Ascending aorta (tissue), 2 donors: ENCODE data around the gene BRD7. TPM values are rescaled to one million over a fixed set of nuclear protein-coding genes. Genes with fewer than 3 reads are reported as not detected.

ENCODE experiments used
- DNase-seq, 2 donors: peaks; one replicate each; pipeline ENCODE4 v3.0.0-alpha.2; 2019; ENCODE audit warnings: low spot score in 2 of 2
- H3K27ac ChIP-seq, 2 donors: fragments of 200-600 bp; sonication (generic); one replicate each; pipeline ENCODE4 v1.5.1; 2016 to 2017; ENCODE audit warnings: mild to moderate bottlenecking in 1 of 2
- H3K27me3 ChIP-seq: fragments of 200-600 bp; sonication (generic); one replicate; pipeline ENCODE4 v1.5.1; 2017
- H3K36me3 ChIP-seq, 2 donors: fragments of 200-600 bp; sonication (generic); one replicate each; pipeline ENCODE4 v1.5.1; 2016
- H3K4me1 ChIP-seq, 2 donors: fragments of 200-600 bp; sonication (generic); one replicate each; pipeline ENCODE4 v1.5.1; 2016 to 2017; ENCODE audit warnings: mild to moderate bottlenecking in 1 of 2
- H3K4me3 ChIP-seq, 2 donors: fragments of 200-600 bp; sonication (generic); one replicate each; pipeline ENCODE4 v1.5.1; 2016 to 2017; ENCODE audit warnings: mild to moderate bottlenecking in 1 of 2
- H3K9me3 ChIP-seq, 2 donors: fragments of 200-600 bp; sonication (generic); one replicate each; pipeline ENCODE4 v1.5.1; 2016
- CTCF ChIP-seq, 3 experiments: fragments of 200-600 bp in 2 of 3; fragments of 450-650 bp in 1 of 3; sonication (generic) in 2 of 3; IDR thresholded peaks; one replicate each; pipeline ENCODE4 v1.5.1; 2016 to 2019; ENCODE audit warnings: antibody characterized with exemption in 3 of 3, mild to moderate bottlenecking in 1 of 3, moderate library complexity in 1 of 3
- intact Hi-C: fragments of 100-400 bp; cut with DNase I; formaldehyde crosslinking; loops from one replicate; pipeline ENCODE4 v1.15.1; 2023
- total RNA-seq: library from RNA; depleted of rRNA; stranded (reverse); fragments of >200 nt; gene quantifications from one replicate; pipeline ENCODE4 v1.1.0, GENCODE V29; 2016

The BRD7 gene
- total RNA-seq, 1 donor from 2014 or later: 17.7 TPM

DNA sequence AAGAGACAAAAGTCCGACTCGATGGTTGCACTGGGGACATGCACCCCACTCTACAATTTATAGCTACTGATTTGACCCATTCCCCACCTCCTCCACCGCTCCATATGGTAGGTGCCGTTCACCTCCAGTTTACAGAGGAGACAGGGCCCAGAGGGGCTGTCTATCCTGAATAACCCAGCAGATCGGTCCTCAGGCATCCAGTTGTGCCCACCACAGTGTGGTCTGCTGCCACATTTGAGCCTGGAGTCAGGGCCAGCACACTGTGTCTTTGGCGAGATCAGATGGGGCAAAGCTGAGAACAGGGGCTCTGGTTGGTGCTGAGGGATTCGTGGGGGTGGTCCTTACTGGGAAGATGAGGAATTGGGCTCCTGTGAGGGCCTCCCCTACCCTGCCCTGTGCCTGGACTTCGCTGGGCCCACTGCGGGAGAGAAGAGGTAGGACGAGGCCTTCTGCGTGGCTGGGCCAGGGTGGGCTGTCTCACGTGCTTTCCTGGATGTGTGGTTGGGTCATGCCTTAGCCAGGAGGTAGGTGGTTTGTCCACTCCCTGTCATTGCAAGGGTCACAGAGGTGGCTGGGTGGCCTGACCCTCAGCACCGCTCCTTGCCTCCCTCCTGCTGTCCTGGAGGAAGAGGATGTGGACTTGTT, 99.6 kb downstream of the BRD7 start:
- peaks cover 8 to 18% of the 10 kb centered on the region in 2 donors for H3K4me1 ChIP-seq
- no peak overlapping the region for H3K4me3 ChIP-seq
- no peaks in the 10 kb centered on the region for H3K36me3 ChIP-seq
- DNase-seq: no peak
- no peak overlapping the region for H3K27ac ChIP-seq
- intact Hi-C loops: no loop called here
- no peaks in the 10 kb centered on the region for H3K9me3 ChIP-seq
- TF ChIP-seq CTCF (IDR thresholded peaks at IDR 0.05): no peak
- H3K27me3 ChIP-seq: no peaks in the 10 kb centered on the region

DNA sequence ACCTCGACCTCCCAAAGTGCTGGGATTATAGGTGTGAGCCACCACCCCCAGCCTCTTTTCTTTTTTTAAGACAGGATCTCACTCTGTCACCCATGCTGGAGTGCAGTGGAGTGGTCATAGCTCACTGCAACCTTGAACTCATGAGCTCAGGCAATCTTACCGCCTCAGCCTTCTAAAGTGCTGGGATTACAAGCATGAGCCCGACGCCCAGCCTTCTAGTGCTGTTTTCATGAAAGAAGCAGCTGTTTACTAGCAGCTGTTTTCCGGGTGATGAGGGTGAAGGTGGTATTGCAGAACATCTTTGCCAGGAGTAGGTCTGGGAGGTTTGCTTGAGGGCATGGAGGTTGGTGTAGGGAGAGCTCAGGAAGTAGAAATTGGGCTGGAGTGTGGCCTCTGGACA, 100.4 kb downstream of the BRD7 start:
- no peaks in the 10 kb centered on the region for H3K36me3 ChIP-seq
- H3K27ac ChIP-seq: no peak overlapping the region
- no peak for TF ChIP-seq CTCF (IDR thresholded peaks at IDR 0.05)
- no peaks in the 10 kb centered on the region for H3K27me3 ChIP-seq
- no peak for DNase-seq
- no peaks in the 10 kb centered on the region for H3K9me3 ChIP-seq
- intact Hi-C loops: no loop called here
- peaks cover 8 to 18% of the 10 kb centered on the region in 2 donors for H3K4me1 ChIP-seq
- no peak overlapping the region for H3K4me3 ChIP-seq

DNA sequence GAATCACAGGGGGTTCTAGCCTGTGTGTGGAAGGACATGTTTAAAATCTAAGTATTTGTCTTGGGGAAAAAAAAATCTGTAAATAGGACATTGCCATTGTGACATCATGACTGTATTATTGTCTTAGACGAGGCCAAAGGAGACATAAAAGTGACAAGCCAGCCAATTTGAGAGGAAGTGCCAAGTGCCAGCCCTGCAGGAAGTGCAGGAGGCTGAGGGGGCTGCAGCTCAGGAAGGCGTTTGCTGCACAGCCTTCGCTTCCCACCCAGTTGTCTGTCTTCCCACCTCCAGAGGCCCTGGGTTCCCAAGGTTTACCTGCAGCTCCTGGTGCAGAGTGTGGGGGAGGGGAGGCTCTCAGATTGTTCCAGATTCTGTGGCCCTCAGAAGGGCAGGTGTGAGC, 101.1 kb downstream of the BRD7 start:
- Histone ChIP-seq H3K9me3 (no peaks in the 10 kb centered on the region), H3K36me3 (no peaks in the 10 kb centered on the region), H3K27ac (peak overlapping the region in 1 of 2 donors; percentile 47), H3K4me1 (peaks cover 8 to 18% of the 10 kb centered on the region in 2 donors), H3K4me3 (peak overlapping the region in 1 of 2 donors; percentile 69), H3K27me3 (no peaks in the 10 kb centered on the region)
- no peak for DNase-seq
- intact Hi-C loops: no loop called here
- no peak for TF ChIP-seq CTCF (IDR thresholded peaks at IDR 0.05)

DNA sequence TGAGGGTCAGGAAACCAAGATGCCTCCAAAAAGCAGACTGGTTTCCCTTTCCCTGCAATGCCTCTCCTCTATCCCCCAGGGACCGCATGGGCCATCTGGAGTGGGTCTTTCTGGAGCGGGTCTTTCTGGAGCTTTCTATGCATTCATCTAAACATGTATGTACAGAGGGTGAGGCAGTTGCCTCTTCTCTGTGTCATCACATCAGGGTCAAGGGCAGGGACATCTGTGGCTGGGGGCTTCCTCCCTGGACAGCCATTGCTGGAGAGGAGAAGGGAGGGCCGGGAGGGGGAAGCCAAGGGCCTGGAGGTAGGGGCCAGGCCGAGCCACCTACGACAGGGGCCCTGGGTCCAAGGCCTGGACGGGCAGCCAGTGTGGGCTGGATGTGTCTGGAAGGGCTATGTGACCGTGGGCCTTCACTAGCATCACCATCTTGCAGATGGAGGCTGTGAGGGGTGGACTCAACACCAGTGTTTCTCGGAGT, 101.6 kb downstream of the BRD7 start:
- intact Hi-C loops: no loop called here
- Histone ChIP-seq H3K27me3 (no peaks in the 10 kb centered on the region), H3K36me3 (no peaks in the 10 kb centered on the region), H3K27ac (peak overlapping the region; percentile 35 to 47), H3K9me3 (no peaks in the 10 kb centered on the region), H3K4me1 (peaks cover 8 to 18% of the 10 kb centered on the region in 2 donors), H3K4me3 (peak overlapping the region in 1 of 2 donors; percentile 69)
- no peak for DNase-seq
- TF ChIP-seq CTCF (IDR thresholded peaks at IDR 0.05): no peak

DNA sequence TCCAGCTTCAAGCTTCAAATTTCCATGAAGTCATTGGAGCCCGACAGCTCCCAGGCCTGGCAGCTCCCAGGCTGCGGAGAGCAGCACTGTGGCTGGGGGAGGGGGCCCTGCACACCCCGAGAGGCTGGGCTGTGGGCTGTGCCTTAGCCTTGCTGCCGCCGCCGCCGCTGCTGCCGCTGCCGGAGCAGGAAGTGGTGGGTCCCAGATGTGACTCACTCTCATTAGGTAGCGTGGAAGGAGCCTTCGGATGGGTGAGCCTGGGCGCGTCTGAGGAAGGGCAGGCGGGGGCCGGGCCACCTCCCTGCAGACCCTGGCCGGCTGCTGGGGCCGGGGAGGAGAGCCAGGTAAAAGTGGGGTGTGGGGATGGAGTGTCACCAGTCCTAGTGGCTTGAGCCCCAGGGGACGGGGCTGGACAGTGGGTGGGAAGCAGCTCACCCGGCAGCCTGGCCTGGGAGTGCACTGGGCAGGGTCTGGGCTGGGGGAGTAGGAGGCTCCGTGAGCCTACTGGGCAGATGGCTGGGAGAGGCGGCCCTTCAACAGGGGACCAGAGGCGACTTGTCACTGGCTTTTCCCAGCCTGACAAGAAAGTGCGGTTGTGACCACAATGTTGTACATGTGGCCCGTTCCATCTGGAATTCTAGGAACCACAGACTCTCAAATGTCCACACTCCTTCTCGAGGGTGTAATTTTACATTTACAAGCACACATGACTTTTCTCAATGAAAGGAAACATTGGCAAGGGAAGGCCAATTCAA, 102.3 kb downstream of the BRD7 start, which contains the start of gene ADCY7:
Gene ADCY7 (plus strand): TSS at position 215 of the 755 bp plus-strand sequence. CDS start 21,629 bp downstream, outside the sequence.
- H3K27me3 ChIP-seq: no peaks in the 10 kb centered on the region
- peak within 1 kb of the TSS; percentile 35 to 79 for H3K27ac ChIP-seq
- peaks cover 8 to 18% of the 10 kb centered on the region in 2 donors for H3K4me1 ChIP-seq
- no peaks in the 10 kb centered on the region for H3K36me3 ChIP-seq
- H3K9me3 ChIP-seq: no peaks in the 10 kb centered on the region
- DNase-seq: peak; percentile 68 to 88
- no peak for TF ChIP-seq CTCF (IDR thresholded peaks at IDR 0.05)
- intact Hi-C loops: no loop called here
- peak within 1 kb of the TSS; percentile 37 to 69 for H3K4me3 ChIP-seq

Other genes starting within 250 kb of the BRD7 start
- gene TENT4B, start 215.7 kb downstream of the BRD7 start, total RNA-seq: 38.1 TPM
- gene ADCY7, start 102.4 kb downstream of the BRD7 start, total RNA-seq: 8.2 TPM
- 33.2 TPM for gene NKD1, start 179.4 kb upstream of the BRD7 start, total RNA-seq